ENCODE data around the gene L3HYPDH.

L3HYPDH gene

GRCh38 chr14:59427653-59428580, 56.3 kb downstream of the L3HYPDH start:
- no peaks in the 10 kb centered on the region for H3K36me3 ChIP-seq (ENCODE audit: insufficient read depth, low read length)
- H3K9me3 ChIP-seq (ENCODE audit: control insufficient read depth, insufficient read depth, low read length) = no peaks in the 10 kb centered on the region
- no peak overlapping the region for H3K9ac ChIP-seq (ENCODE audit: low read depth, low read length)
- peaks cover 4% of the 10 kb centered on the region; the same call in 1 of the 2 replicates for H3K4me1 ChIP-seq (ENCODE audit: insufficient read depth, low read length)

- H3K4me1 ChIP-seq (ENCODE audit: insufficient read depth, low read length) = peaks cover 4% of the 10 kb centered on the region; the same call in 1 of the 2 replicates
- no peaks in the 10 kb centered on the region for H3K9me3 ChIP-seq (ENCODE audit: control insufficient read depth, insufficient read depth, low read length)
- no peaks in the 10 kb centered on the region for H3K36me3 ChIP-seq (ENCODE audit: insufficient read depth, low read length)
- H3K9ac ChIP-seq (ENCODE audit: low read depth, low read length) = no peak overlapping the region
Measured at GRCh38 chr14:59425322-59425935, 58.8 kb downstream of the L3HYPDH start.

GRCh38 chr14:59424341-59425071, 59.7 kb downstream of the L3HYPDH start:
- H3K4me1 ChIP-seq (ENCODE audit: insufficient read depth, low read length) = peaks cover 4% of the 10 kb centered on the region; the same call in 1 of the 2 replicates
- H3K36me3 ChIP-seq (ENCODE audit: insufficient read depth, low read length) = no peaks in the 10 kb centered on the region
- no peaks in the 10 kb centered on the region for H3K9me3 ChIP-seq (ENCODE audit: control insufficient read depth, insufficient read depth, low read length)

More at GRCh38 chr14:59424341-59425071, 59.7 kb downstream of the L3HYPDH start:
- H3K9ac ChIP-seq (ENCODE audit: low read depth, low read length) = no peak overlapping the region

All from ES-I3 (cell line).